ENCODE measurements around the gene ITIH1.

The ITIH1 gene

DNA sequence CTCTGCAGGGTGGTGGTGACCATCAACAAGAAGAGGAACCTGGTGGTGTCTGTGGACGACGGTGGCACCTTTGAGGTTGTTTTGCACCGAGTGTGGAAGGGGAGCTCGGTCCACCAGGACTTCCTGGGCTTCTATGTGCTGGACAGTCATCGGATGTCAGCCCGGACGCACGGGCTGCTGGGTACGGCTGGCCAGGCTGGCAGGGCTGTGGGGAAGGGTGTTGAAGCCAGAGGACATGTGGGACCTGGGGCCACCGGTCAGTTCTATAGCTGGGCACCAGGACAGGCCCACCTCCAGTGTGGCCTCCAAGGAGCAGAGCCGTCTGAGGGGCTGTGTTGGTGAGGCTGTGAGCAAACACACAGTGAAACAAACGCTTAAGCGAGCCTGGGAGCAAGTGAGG lies 13.3 kb downstream of the ITIH1 start:
- DNase-seq = no peak

DNA sequence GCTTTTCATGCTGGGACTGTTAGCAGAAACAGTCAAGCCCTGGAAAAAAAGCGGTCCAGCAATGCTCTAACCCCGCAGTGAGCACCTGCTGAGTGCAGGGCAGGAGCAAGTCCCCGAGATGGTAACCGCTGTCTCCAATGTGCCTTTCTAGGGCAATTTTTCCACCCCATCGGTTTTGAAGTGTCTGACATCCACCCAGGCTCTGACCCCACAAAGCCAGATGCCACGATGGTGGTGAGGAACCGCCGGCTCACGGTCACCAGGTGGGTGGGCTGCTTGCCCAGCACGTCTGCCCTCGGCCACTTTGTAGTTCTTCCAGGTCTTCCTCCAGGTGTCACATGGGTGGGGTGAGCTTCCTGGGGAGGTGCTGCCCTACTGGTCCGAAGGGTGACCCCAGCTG lies 14.0 kb downstream of the ITIH1 start:
- no peak for DNase-seq

DNA sequence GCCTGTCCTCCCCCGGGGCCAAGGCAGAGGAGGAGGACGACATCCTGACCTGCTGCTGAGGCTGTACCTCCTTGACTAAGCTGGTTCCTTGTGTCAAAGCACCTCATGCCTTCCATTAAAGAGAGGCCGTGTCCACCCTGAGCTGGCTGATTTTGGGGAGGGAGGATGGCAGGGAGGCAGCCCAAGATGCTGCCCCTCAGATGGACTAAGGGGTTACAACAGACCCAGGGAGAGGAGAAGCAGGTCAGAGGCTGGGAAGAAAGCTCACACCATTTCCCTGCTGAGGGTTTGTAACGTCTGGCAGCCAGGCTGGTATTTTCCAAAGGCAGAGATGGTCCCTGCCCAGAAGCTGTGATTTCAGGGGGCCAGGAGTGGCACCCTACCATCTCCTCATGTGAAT lies 14.5 kb downstream of the ITIH1 start:
- DNase-seq = no peak

DNA sequence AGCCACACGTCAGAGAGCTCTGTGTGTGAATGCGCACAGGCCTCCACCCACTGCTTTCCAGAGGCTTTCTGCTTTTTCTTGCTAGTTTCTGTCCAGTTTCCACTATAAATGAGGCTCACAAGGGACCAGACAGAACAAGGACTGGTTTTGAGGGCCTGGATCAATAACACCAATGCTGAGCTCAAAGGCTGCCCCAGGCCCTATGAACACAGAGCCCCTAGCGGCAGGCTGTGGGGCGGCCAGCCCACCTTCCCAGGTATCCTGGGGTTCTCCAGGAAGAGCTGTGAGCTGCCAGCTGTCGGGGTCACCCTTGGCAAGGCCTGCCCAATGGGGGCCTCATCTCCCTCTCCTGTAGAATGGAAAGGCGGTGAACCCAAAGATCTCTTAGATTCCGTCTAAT lies 15.0 kb downstream of the ITIH1 start:
- no peak for DNase-seq

DNA sequence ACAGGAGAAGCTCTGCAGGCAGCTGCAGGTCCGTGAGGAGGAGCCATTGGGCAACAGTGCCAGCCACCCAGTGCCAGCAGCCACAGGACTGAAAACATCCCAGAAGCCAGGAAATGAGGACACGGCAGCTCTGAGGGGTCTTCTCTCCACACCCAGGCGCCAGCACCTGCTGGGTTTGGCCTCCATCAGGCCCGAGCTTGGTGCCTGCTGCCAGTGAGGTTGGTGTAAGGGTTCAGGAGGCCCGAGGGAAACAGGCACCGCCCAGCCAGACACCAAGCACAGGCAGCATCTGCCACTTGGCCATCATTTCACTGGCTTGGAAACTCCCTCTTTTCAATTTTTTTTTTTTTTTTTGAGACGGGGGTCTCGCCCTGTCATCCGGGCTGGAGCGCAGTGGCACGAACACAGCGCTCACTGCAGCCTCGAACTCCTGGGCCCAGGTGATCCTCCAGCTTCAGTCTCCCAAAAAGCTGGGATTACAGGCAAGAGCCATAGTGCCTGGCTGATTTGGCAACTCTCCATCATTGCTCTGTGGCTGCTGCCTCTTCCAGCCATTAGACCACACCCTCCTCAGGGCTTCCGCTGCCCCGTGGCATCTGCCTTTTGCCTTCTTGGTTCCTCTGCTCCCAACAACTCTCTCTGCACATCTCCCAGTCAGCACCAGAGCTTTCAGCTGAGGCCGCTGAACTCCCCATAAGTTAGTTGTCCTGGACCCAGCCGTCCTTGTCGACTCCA lies 15.7 kb downstream of the ITIH1 start:
- no peak for DNase-seq

DNA sequence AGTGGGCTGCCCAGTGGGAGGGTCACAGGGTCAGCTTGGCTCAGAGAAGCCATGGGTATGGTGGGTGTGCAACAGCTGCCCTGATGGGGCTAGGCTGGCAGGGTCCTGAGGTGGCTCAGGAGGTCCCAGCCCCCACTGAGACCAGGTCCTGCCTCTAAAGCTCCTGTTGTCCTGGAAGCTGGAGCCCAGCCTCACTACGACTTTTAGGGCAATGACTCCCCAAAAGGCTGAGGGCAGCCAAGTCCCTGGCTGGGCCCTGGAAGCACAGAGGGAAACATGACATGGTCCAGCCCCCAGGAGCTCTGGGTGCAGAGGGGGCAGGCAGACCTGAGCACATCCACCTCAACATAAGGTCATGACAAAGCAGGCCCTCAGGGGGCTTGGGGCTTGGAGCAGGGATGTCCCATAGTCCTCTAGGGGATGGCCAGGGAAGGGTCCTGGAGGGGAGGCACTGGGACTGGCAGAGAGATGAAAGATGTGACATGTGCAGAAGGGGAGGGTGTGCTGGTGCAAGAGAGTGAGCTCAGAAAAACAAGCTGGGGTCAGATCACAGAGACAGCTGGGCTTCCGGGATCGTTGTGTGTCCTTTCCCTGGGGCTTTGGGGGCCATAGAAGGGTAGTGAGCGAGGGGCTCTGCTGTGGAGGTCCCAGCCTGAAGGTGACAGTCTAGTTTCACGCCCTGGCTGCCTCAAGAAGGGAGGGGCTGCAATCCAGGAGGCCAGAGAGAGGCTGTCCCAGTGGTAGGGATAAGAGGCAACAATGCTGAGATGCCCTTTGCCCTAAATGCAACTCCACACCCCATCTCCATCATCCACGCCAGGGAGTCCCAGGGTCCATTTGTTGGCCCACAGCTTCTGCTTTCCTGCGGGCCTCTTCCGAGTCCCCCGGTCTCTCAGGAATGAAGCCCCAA lies 16.6 kb downstream of the ITIH1 start:
- DNase-seq = no peak

DNA sequence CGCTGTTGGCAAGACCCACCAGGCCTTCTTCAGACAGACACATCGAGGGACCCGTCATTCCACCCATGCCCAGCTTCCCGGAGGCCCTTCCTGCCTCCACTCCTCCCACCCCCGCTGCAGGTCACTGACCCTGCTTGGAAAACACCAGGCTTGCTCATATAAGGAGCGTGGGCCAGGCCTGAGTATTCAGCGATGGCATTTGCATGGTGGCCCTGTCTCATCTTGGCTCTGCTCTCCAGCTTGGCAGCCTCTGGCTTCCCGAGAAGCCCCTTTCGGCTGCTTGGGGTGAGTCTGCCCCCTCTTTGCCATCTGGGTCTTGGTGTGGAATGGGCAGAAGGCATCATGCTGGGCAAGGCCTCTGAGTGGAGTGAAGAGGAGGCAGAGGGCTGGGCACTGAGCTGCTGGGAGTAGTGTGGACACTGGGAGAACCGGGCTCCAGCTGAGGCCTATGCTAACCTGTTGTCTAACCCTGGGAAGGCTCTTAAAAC lies 17.3 kb downstream of the ITIH1 start, which contains the start of gene ITIH3:
ITIH3 (plus strand) TSS at position 185 of the 488 bp plus-strand sequence; CDS start at position 193, 8 bp downstream.
- no peak for DNase-seq

DNA sequence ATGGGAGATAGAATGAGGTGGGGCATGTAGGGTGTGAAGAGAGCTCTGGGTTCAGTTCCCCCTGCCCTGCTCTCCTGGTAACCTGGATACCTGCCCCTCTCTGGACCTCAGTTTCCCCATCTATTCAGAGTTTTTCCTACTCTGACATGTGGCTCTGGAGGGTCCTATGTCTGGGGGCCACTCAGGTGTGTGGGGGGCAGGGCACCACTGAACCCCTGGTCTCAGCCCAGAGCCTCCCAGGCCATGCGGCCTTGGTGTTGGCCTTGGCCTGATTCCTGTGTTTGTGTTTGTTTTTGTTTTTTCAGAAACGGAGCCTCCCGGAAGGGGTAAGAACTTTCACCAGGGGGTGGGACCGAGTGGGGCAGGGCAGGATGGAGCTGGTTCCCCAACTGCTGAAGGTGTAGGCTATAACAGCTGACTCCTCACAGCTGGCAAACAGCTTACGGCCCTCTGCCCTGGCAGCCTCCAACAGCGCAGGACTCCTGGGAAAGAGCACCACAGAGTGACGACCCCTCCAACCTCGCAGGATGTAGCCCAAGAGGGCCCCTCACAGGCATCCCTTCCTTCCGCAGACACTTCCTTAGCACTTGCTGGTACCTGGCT lies 18.0 kb downstream of the ITIH1 start:
- no peak for DNase-seq

DNA sequence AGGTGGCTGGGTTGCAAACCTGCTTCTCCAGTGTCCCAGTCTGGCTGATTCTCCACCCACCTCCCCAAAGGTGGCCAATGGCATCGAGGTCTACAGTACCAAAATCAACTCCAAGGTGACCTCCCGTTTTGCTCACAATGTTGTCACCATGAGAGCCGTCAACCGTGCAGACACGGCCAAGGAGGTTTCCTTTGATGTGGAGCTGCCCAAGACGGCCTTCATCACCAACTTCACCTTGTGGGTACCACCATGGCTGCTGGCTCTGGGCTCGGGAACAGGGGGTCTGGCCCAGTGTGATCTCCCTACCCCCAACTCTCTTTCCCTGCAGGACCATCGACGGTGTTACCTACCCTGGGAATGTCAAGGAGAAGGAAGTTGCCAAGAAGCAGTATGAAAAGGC lies 19.0 kb downstream of the ITIH1 start:
- no peak for DNase-seq

DNA sequence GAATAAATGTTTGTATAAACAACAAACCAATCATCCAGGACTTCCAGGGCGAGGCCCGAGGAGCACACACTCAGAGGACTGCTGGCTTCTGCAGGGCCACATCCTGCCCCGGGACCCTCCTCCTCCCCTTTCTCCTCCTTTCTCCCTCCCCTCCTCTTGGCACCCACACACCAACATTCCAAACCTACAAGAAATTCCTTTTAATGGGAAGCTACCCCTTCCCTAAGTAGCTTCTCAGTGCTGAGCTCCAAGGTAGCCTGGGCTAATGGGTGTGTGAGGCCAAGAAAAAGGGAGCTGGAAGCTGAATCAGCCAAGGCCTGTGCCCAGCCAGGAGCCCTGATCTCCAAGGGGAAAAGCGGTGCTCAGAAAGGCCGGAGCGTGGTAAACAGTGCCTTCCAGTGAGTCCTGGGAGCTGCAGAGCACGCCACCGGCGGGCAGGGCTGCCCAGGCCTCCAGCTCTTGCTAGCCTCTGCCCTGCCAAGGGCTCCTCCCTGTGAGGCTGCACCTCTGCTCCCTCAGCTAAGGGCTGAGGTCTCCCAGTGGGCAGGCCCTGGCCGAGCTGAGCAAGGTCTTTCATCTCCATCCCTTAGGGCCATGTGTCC lies 21.1 kb downstream of the ITIH1 start:
- no peak for DNase-seq

DNA sequence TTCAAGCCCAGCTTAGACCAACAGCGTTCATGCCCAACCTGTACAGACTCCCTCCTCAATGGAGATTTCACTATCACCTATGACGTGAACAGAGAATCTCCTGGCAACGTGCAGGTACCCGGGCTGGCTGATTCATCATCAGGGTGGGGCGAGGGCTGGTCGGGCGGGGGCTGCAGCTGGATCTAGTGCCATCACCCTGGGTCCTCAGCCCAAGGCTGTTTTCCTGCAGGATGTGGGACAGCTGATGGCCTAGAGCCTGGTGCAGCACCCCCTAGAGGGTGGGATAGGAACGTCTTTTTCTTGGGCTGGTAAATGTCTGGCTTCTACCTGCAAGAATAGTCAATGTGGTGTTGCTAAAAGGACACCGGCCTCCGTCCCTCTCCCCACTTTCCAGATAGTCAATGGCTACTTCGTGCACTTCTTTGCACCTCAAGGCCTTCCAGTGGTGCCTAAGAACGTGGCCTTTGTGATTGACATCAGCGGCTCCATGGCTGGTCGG lies 21.6 kb downstream of the ITIH1 start:
- DNase-seq = no peak

DNA sequence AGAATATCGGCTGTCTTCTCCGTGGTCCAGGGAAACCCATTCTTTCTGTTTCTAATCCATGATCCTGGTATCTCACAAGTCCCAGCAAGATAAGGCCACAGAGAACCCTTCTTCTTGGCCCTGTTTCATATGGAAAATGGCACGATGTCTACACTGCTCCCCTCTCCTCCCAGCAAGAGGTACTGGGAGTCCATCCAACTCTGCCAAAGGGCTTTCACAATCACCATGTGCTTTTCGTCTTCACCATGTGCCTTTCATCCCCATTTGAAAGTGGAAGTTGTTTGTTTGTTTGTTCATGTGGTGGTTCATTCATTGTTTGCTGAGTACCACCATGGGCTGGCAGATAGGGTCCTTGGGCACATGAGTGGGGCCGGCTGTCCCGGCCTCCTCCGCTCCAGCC lies 22.7 kb downstream of the ITIH1 start:
- no peak for DNase-seq

DNA sequence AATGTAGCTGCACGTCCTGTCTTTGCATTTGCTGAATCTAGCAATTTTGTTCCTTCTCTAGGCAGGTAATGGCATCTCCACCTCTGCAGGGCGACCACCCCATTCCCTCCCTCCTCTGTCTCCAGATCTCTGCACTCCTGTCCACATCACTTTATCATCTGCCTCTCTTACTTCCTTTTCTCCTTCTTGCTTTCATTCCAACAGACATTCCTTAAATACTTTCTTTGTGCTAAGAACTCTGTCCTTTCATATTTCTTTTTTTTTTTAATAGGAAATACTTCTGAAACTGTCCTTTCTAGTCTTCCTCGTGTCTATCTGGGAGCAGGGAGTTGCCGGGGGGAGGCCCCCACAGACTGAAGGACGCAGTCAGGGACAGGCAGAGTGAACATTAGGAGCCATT lies 24.4 kb downstream of the ITIH1 start:
- DNase-seq = no peak

DNA sequence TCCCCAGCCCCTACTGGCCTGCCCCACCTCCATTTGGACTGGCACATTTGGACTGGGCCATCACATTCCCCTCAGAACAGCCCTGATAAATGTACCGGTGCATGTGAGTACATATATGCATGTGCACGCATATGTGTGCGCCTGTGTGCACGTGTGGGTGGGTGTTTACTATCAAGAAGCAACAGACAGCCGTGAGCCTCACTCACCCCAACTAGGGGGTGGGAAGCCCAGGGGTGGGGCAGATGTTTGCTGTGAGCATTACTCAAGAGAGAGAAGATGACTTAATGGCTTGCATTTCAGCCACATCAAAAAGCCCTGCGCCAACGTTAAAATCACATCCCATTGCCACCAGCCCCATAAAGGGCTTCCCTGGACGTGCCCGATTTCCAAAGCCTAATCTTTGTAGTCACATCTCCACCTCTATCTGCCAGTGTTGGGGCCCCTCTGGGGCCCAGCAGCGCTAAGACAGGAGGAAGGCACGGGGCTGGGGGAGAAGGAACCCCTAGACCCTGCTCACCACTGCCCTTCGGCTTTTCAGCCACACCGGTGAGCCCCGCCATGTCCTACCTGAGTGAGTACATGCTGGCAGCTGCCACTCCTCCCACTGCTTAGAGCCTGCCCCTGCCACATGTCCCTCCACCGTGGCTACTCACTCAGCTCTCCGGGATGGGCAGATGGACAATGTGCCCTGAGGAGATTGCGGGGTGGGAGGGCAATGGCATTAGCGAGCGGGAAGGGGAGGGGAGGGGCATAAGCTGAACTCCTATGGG lies 28.1 kb downstream of the ITIH1 start:
- no peak for DNase-seq

DNA sequence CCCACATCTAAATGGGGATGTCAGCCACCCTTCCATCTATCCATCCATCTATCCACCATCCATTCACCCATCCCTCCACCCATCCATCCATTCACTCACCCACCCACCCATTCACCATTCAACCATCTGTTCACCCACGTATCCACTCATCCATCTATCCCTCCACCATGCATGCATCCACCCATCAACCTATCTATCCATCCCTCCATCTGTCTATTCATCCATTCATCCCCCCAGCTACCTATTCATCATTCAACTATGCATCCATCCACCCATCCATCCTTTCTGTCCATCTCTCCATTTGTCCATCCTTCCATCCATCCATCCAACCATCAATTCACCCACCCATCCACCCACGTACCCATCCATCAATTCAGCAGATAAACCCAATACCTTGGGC lies 31.8 kb downstream of the ITIH1 start:
- DNase-seq = no peak

DNA sequence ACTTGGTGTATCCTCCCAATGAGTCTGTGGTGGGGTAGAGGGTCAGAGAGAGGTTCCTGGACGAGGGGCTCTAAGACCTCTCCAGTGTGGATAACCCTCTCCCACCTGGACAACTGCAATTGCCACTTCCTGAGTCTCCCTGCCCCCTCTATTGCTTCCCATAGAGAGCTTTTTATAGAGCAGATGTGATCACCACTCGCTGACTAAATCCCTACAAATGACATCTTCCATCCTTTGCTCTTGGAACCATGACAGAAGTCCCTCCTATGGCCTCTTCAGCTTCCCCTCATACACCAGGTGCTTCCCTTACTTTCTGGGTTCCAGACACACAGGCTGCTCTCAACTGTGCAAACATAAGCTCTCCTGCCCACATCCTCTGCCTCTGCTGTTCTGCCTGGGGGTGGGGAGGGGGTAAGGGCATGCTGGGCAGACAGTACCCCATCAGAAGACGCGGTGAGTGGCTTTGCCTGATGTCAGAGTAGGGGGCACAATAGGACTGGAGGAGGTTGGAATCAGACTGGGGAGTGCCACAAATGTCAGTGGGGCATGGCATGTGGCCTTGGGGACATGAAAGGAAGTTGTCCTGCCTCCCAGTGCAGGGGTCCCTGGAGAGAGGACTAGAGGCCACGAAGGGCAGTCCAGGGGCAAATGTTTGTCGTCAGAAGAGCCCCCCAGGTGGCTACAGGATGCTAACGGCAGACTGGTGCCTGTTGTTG lies 32.4 kb downstream of the ITIH1 start:
- DNase-seq = peak; percentile 48

DNA sequence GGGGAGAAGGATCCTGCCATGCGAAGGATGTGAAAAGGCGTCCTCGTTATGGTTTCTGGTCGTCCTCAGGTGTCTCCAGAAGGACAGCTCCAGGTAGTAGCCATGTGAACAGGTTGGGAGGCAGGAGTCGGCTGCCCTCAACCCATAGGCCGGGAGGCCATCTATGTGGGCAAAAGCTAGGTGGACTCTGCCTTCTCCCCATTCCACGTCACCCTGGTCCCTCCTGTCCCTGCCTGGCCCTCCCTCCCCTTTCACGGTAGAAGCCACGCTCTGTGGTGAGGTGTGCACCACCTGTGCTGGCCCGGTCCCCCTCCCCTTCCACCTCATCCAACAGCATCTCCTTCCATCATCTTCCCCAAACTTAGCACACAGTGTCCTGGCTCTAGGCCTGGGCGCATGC lies 33.5 kb downstream of the ITIH1 start:
- DNase-seq = no peak

DNA sequence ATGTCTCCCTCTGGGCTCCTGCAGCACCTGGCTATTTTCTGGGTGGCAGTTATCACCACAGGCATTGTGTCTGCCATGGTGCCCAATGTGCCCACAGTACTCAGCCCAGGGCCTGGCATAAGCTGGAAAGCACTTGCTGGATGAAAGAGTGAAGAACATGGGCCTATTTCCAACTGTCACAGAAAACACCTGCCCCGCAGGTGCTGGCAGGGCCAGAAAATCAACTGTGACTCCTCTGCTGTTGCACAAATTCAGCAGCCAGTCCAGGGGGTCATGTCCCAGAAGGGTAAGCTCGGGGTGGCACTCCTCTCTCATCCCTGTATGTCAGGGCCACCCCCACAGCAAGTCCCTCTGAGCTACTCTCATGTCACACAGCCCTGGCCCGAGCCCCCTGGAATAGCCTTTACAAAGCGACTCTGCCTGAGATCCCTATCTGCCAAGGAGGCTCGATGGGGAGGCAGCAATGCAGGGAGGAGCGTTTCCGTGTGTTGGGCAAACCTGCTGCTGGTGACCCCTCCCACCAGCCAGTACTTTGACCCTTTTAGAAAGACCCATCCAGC lies 34.1 kb downstream of the ITIH1 start:
- DNase-seq = no peak

DNA sequence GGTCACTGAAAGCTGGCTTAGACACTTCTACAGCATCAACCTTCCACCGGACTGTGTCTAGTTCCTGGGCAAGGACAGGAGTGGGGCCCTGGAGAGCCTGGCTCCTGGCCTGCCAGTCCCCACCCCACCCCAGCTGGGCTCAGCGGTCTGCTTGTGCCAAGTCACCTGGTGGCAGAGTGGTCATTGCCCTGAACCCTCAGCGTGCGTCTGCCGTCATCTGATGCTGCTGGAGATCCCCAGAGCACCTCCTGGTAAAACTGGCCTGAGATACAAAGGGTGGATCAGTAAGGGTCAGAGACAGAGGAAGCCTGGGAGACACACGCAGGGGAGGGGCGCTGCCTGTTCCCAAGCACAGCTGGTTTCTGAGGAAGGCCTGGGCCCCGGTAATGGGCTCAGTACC lies 36.4 kb downstream of the ITIH1 start:
- no peak for DNase-seq

DNA sequence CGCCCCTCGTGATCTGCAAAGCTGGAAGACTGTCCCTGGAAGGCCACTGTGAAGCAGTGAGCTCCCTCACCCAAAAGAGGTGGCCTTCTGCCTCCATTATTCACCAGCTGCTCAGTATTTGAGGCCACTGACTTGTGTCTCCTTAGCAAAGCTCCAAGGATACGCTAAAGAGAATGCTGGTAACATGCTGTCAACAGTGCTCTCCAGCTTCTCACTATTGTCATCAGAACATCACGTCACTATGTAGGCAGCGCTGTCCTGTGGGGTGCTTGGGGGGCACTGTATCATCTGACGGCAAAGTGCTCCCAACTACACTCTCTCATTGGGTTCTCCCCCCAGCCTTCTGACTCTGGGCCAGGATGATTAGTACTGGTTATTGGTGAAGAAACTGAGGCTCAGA lies 38.8 kb downstream of the ITIH1 start:
- no peak for DNase-seq

DNA sequence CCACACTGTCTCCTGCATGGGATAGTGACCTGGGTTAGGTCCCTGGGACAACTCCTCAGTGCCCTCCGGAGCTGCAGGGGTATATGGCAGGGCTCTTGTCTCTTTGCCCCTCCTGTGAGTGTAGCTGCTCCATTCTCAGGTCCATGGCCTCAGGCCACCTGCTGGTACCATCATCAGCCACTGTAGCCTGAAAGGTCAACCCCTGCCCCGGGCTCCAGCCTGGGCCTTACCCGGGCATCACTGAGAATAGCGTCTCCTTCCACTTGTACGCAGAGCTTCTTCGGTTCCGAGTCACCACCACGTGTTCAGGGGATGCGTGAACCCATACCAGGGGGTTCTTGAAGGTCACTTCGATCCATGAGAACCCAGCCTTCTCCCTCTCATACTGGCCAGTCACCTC lies 39.3 kb downstream of the ITIH1 start:
- DNase-seq = no peak
